ENCODE measurements around the gene MMP14. TPM values are rescaled to one million over a fixed set of nuclear protein-coding genes. Genes with fewer than 3 reads are reported as not detected.
A peak's percentile ranks its signal among the peaks of the same experiment; 100 is the strongest.

The MMP14 gene
- polyA plus RNA-seq, 1 donor = 148 TPM

GRCh38 chr14:22861651-22862050 lies 25.3 kb downstream of the MMP14 start:
- DNase-seq = no peak

- DNase-seq = no peak
Observed at GRCh38 chr14:22864979-22865378, 28.6 kb downstream of the MMP14 start.

- no peak for DNase-seq
Observed at GRCh38 chr14:22865424-22866405, 29.3 kb downstream of the MMP14 start.

- DNase-seq = no peak
Observed at GRCh38 chr14:22866874-22867273, 30.5 kb downstream of the MMP14 start.

GRCh38 chr14:22870811-22871223 lies 34.4 kb downstream of the MMP14 start:
- DNase-seq = no peak

GRCh38 chr14:22871224-22872032 lies 35.0 kb downstream of the MMP14 start, which contains the start of gene LRP10:
TSS of gene LRP10 (plus strand) at chr14:22871740. CDS start at chr14:22872304, 564 bp downstream.
- peak; percentile 92 for DNase-seq

- peak; percentile 84 for DNase-seq
Observed at GRCh38 chr14:22872033-22872832, 35.8 kb downstream of the MMP14 start.

- no peak for DNase-seq
Observed at GRCh38 chr14:22872833-22873520, 36.6 kb downstream of the MMP14 start.

GRCh38 chr14:22875003-22875747 lies 38.8 kb downstream of the MMP14 start:
- DNase-seq = no peak

GRCh38 chr14:22875748-22876319 lies 39.4 kb downstream of the MMP14 start:
- no peak for DNase-seq

- no peak for DNase-seq
Observed at GRCh38 chr14:22877000-22877501, 40.7 kb downstream of the MMP14 start.

GRCh38 chr14:22878271-22879246 lies 42.2 kb downstream of the MMP14 start:
- no peak for DNase-seq

GRCh38 chr14:22882064-22882463 lies 45.7 kb downstream of the MMP14 start:
- DNase-seq = no peak

GRCh38 chr14:22882529-22883172 lies 46.3 kb downstream of the MMP14 start:
- DNase-seq = no peak

- DNase-seq = no peak
Observed at GRCh38 chr14:22883173-22883976, 47.0 kb downstream of the MMP14 start, which contains the start of gene REM2. TSS of gene REM2 (plus strand) at chr14:22883222. CDS start at chr14:22883288, 66 bp downstream.

GRCh38 chr14:22884076-22884737 lies 47.8 kb downstream of the MMP14 start:
- DNase-seq = no peak

Measured in hindlimb muscle (tissue), 1 donor.